T-helper 1 cell treated with Interleukin-12 subunit alpha and Interleukin-12 subunit beta and Interleukin-4 antibody, amounts not matched to agents 30 μg/mL and 1 μg/mL, for 36 hours (primary cell): ENCODE results near the gene TMEM11.
"Not testable (repeated sequence)": the region's sequence is repeated elsewhere in the genome, so short reads cannot be mapped to it uniquely, and the experiment has no call there.

ENCODE experiments used
- H3K27ac Mint-ChIP-seq: one replicate; pipeline ENCODE4 v1.8.0; 2021; ENCODE audit warnings: mild to moderate bottlenecking, mixed read lengths
- H3K27me3 Mint-ChIP-seq: one replicate; pipeline ENCODE4 v1.8.0; 2021; ENCODE audit warnings: low read depth, mixed read lengths
- H3K36me3 Mint-ChIP-seq: one replicate; pipeline ENCODE4 v1.8.0; 2021; ENCODE audit warnings: low read depth, mixed read lengths
- H3K4me1 Mint-ChIP-seq: one replicate; pipeline ENCODE4 v1.8.0; 2021; ENCODE audit warnings: low read depth, mixed read lengths
- H3K4me3 Mint-ChIP-seq: one replicate; pipeline ENCODE4 v1.8.0; 2021; ENCODE audit warnings: mild to moderate bottlenecking, moderate library complexity, mixed read lengths
- H3K9me3 Mint-ChIP-seq: one replicate; pipeline ENCODE4 v1.8.0; 2021; ENCODE audit warnings: mixed read lengths

Gene TMEM11

DNA sequence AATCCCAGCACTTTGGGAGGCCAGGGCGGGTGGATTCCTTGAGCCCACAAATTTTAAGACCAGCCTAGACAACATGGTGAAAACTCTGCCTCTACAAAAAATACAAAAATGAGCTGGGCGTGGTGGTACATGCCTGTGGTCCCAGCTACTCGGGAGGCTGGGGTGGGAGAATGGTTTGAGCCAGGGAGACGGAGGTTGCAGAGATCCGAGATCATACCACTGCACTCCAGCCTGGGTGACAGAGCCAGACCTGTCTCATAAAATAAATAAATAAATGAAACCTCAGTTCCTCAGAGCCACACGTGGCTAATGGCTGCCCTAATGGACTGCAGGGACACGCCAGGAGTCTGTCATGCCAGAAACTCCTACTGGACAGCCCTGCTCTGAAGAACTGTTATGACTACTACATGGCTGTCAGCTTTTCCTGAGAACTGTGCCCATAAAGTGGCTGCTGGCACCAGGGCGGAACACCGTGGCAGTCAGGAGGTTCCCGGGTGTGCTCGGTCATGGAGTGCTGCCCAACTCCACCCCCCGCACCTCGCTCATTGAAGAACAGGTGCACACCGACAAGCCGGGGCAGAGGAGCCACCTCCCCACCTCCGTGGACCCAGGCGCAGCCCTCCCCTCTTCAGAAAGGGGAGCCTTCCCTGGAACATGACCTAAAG, 4.3 kb downstream of the TMEM11 start:
- peaks cover 17% of the 10 kb centered on the region for H3K4me1 Mint-ChIP-seq

DNA sequence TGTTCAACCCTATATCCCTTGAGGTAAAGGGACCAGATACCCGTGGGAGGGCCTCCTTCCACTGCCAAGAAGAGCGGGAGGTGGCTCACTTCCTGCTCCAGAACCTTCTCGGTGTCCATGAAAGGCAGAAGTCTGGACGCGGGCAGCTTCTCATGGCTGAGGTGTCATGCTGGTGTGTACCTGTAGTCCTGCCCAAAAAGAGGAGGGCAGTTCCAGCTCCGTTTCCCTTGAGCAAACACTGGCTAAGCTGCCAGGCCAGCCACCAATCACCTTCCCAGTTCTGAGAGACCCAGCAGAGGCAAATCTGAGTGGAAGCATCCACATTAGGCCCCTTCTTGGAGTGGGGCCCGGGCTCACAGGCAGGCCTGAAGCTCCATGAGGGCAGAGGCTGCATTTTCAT, 5.6 kb downstream of the TMEM11 start:
- no peaks in the 10 kb centered on the region for H3K27me3 Mint-ChIP-seq
- H3K36me3 Mint-ChIP-seq, result peaks cover 5% of the 10 kb centered on the region
- H3K4me3 Mint-ChIP-seq, result no peak overlapping the region
- no peaks in the 10 kb centered on the region for H3K9me3 Mint-ChIP-seq
- peaks cover 17% of the 10 kb centered on the region for H3K4me1 Mint-ChIP-seq
- H3K27ac Mint-ChIP-seq, result no peak overlapping the region

More for the DNA sequence above, 4.3 kb downstream of the TMEM11 start:
- no peaks in the 10 kb centered on the region for H3K27me3 Mint-ChIP-seq
- H3K27ac Mint-ChIP-seq, result no peak overlapping the region
- no peaks in the 10 kb centered on the region for H3K9me3 Mint-ChIP-seq
- H3K4me3 Mint-ChIP-seq, result no peak overlapping the region
- H3K36me3 Mint-ChIP-seq, result peaks cover 7% of the 10 kb centered on the region

DNA sequence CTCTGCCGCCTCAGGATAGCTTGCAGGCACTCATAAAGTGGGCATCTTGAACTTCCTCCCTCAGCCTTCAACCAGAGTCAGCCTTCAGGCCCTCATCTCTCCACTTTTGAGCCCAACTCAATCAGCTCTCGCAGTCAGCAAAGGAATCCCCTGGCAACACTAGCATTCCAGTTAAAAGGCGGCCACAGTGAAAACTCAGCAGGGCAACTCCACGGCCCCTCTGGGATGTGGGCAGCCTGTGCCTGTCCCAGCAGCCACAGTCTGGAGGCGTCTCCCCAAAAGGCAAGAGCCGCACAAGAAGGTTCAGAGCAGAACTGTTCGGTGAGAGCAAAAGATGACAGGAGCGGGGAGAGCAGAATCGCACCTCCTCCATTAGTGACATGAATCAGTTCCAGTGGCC, 9.0 kb downstream of the TMEM11 start:
- H3K4me3 Mint-ChIP-seq, result no peak overlapping the region
- peaks cover 3% of the 10 kb centered on the region for H3K36me3 Mint-ChIP-seq
- no peaks in the 10 kb centered on the region for H3K9me3 Mint-ChIP-seq
- no peaks in the 10 kb centered on the region for H3K27me3 Mint-ChIP-seq
- no peak overlapping the region for H3K27ac Mint-ChIP-seq
- no peaks in the 10 kb centered on the region for H3K4me1 Mint-ChIP-seq

DNA sequence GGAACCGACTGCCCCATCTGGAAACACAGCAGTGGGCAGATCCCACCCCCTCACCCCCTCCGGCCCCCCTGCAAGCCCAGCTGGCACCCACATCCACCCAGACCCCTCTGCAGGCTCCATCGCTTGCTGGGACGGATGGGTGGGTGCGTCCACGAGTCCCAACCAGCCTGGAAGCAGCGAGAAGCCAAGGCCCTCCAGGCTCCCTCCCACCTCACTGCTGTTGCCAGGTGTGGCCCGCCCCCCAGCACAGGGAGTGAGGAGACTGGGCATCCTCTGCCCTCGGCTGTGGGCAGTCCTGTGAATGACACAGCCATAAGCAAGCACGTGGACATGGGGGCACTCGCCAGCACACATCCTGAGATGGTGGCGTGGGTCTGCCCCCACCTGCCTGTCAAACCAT, 11.4 kb downstream of the TMEM11 start:
- H3K27me3 Mint-ChIP-seq, result no peaks in the 10 kb centered on the region
- H3K27ac Mint-ChIP-seq, result no peak overlapping the region
- peaks cover 13% of the 10 kb centered on the region for H3K36me3 Mint-ChIP-seq
- no peaks in the 10 kb centered on the region for H3K9me3 Mint-ChIP-seq
- H3K4me3 Mint-ChIP-seq, result no peak overlapping the region
- H3K4me1 Mint-ChIP-seq, result no peaks in the 10 kb centered on the region

DNA sequence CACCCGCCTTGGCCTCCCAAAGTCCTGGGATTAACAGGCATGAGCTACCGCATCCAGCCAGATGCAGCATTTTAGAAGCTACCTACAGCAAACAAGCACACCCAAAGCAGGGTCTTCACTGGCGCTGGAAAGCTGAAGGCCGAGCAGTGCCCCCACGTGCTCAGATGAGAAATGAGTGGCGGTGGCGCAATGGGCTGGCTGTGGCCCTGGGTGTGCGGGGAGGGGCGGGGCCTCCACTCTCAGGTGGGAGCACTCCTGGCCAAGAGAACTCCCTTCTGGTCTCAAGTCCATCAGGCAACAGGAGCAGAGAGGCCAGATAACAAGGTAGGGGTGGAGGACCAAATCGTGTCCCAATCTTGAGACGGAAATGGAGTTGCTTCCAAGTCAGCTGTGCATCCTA, 12.1 kb downstream of the TMEM11 start:
- Mint-ChIP-seq H3K36me3 (peaks cover 19% of the 10 kb centered on the region), H3K9me3 (no peaks in the 10 kb centered on the region), H3K4me1 (no peaks in the 10 kb centered on the region), H3K4me3 (no peak overlapping the region), H3K27me3 (no peaks in the 10 kb centered on the region), H3K27ac (no peak overlapping the region)

DNA sequence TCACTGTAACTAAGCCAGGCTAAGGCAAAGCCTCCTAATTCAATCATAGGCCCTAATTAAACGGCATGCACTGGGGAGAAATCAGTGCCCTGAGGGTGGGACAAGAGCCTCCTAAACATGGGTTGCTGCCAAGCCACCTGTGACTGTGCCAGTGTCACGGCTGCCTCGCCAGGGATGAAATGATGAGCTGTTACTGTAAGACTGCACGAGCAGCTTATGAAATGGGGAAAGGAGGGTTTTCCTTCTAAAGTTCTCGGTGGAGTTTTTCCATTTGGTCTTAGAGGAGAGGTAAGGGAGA, 12.7 kb downstream of the TMEM11 start:
- no peaks in the 10 kb centered on the region for H3K4me1 Mint-ChIP-seq

DNA sequence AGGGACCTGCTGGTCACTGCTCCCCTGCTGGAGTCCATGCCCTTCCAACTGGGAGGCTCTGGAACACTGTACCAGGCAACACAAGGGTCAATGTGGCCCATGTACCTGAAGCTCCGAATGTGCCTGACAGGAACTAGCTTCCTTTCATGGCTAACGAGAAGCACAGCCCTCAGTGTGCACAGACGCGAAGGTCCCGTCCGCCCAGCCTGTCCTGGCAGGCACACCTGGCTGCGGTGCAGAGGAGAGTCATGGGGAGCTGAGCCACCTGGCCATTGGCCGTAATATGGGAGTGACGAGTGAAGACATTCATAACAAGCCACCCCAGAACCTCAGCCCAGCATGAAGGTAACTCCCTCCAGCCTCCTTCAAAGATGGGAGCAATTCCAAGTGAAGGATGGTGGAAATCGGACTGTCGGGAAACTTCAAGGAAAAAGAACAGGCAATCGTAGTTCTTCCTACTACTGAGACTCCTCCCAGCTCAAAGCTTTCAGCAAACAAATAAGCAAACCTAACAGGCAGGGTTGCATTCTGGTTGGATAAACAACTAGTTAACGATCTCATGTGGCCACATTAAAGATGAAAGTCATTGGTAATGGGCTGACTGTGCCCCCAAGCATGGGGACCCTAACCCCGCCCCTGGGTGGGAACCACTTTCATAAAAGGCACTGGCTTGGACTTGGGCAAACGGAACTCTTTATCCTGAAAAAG, 13.2 kb downstream of the TMEM11 start:
- Mint-ChIP-seq H3K36me3 (peaks cover 23% of the 10 kb centered on the region), H3K4me1 (no peaks in the 10 kb centered on the region), H3K4me3 (no peak overlapping the region), H3K9me3 (no peaks in the 10 kb centered on the region), H3K27me3 (no peaks in the 10 kb centered on the region), H3K27ac (no peak overlapping the region)

More for the DNA sequence above, 12.7 kb downstream of the TMEM11 start:
- H3K27ac Mint-ChIP-seq, result no peak overlapping the region
- no peaks in the 10 kb centered on the region for H3K27me3 Mint-ChIP-seq
- H3K4me3 Mint-ChIP-seq, result no peak overlapping the region
- H3K9me3 Mint-ChIP-seq, result no peaks in the 10 kb centered on the region
- peaks cover 23% of the 10 kb centered on the region for H3K36me3 Mint-ChIP-seq

DNA sequence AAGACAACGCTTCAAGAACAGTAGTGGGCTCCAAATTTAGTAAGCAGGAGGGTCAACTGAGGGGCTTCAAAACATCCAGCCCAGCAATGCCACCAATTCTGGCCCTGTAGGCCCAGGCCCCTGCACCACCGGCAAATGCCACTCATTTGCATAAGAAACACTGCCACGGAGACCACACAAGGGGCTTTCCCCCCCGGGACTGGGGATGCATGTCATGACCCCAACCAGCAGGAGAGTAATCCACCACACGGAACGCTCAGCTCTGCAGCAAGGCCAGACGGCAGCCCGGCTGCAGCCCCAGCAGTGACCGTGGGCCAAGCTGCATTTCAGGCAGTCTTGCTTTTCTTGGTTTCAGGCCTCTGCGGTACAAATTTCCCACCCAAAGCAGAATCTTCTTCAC, 14.1 kb downstream of the TMEM11 start:
- Mint-ChIP-seq H3K36me3 (peaks cover 23% of the 10 kb centered on the region), H3K4me1 (no peaks in the 10 kb centered on the region), H3K27me3 (no peaks in the 10 kb centered on the region), H3K4me3 (no peak overlapping the region), H3K27ac (no peak overlapping the region), H3K9me3 (no peaks in the 10 kb centered on the region)

DNA sequence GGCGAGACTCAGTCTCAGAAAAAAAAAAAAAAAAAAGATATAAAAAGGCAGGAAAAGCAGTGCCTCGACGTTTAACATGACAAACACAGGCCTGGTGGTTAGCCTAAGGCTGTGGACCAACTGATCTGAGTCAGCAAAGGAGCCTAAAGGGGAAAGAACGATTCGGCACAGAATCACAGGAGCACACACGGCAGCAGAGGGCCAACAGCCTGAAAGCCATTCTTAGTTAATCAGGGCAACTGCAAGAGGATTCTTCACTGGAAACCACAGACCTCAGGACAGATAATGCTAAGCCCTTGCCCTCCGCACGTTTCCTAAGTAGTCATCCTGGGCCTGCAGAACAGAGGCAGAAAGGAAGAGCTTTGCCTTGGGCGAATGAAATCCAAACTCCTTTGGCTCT, 14.7 kb downstream of the TMEM11 start:
- Mint-ChIP-seq H3K4me1 (peaks cover under 1% of the 10 kb centered on the region), H3K27me3 (no peaks in the 10 kb centered on the region), H3K36me3 (peaks cover 23% of the 10 kb centered on the region), H3K27ac (no peak overlapping the region), H3K4me3 (no peak overlapping the region), H3K9me3 (no peaks in the 10 kb centered on the region)

DNA sequence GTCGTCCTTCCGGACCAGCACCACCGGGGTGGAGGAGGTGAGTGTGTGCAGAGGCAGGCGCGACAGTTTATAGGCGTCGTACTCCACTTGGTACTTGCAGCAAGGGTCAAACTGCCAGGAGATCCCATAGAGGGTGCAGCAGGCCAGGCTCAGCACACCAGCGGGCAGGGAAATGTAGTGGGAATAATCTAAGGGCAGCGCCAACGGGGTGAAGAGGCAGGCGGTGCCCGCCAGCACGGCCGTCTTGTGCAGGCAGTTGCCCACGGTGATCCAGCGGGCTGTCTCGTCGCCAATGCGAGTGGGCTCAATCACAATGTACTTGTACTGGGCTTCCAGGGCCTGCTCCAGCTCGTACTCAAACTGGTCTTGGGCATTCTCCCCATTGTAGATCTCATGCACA, 15.6 kb downstream of the TMEM11 start:
- H3K9me3 Mint-ChIP-seq, result no peaks in the 10 kb centered on the region
- H3K27ac Mint-ChIP-seq, result no peak overlapping the region

DNA sequence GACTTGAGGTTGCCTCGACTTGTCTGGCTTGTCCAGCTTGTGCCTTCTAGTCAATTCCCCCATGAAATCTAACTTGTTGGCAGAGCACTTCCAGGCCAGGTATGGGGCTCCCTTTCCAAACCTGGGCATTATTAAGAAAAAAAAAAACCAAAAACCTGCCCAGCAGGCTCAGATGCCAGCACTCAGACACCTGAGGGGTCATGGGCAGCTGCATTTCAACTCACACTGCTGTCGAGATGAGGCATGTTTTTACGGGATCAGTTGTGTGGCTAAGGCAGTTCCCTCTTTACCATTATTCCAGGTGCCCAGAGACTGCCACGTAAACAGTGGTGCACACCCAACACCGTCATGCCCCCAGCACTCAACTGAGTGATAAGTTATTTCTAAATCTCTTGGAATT, 17.8 kb downstream of the TMEM11 start:
- peaks cover 3% of the 10 kb centered on the region for H3K4me1 Mint-ChIP-seq
- H3K27ac Mint-ChIP-seq, result no peak overlapping the region
- H3K4me3 Mint-ChIP-seq, result no peak overlapping the region
- H3K36me3 Mint-ChIP-seq, result peaks cover 23% of the 10 kb centered on the region
- H3K27me3 Mint-ChIP-seq, result no peaks in the 10 kb centered on the region
- H3K9me3 Mint-ChIP-seq, result no peaks in the 10 kb centered on the region

More for the DNA sequence above, 15.6 kb downstream of the TMEM11 start:
- H3K27me3 Mint-ChIP-seq, result no peaks in the 10 kb centered on the region
- H3K36me3 Mint-ChIP-seq, result peaks cover 23% of the 10 kb centered on the region
- peaks cover 3% of the 10 kb centered on the region for H3K4me1 Mint-ChIP-seq
- no peak overlapping the region for H3K4me3 Mint-ChIP-seq

DNA sequence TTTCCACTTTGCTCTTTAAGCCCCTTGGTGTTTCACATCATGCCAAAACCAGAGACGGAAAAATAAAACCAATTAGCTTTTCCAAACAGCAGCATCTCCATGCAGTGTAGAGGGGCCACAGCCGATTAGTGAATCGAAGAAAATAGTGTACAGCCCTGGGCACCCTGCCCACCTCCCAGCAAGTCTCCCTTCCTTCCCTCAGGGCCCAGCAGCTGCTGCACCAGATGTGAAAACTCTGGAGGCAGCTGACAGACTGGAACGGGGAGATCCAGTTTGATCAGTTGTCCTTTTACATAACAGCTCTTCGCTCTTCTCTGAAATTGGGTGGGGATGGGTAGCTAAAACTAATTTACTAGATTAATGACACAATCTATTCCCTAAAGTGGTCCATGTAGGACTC, 19.3 kb downstream of the TMEM11 start:
- no peak overlapping the region for H3K4me3 Mint-ChIP-seq
- no peaks in the 10 kb centered on the region for H3K9me3 Mint-ChIP-seq
- H3K4me1 Mint-ChIP-seq, result peaks cover 3% of the 10 kb centered on the region
- peaks cover 24% of the 10 kb centered on the region for H3K36me3 Mint-ChIP-seq
- no peak overlapping the region for H3K27ac Mint-ChIP-seq
- H3K27me3 Mint-ChIP-seq, result no peaks in the 10 kb centered on the region

DNA sequence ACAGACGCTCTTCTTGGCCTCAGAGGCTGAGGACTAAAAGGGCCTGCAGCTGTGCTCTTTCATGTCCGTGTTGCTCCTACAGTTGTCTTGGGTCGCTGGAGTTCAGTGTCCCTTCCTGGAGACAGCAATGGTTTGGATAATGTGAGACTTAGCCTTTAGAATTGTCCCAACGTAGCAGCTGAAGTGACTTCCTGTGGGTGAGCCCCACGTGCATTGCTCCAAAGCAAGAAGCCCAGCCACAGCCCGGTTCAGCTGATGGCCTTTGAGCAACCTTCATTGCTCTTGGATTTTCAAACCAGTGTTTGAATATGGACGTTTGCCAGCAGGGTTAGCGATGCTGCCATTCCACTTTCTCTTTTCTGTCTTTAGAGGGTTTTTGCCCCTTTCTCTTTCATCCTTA, 19.7 kb downstream of the TMEM11 start:
- H3K4me3 Mint-ChIP-seq, result no peak overlapping the region
- peaks cover 3% of the 10 kb centered on the region for H3K4me1 Mint-ChIP-seq
- H3K9me3 Mint-ChIP-seq, result no peaks in the 10 kb centered on the region
- H3K27me3 Mint-ChIP-seq, result no peaks in the 10 kb centered on the region
- no peak overlapping the region for H3K27ac Mint-ChIP-seq
- H3K36me3 Mint-ChIP-seq, result peaks cover 24% of the 10 kb centered on the region

DNA sequence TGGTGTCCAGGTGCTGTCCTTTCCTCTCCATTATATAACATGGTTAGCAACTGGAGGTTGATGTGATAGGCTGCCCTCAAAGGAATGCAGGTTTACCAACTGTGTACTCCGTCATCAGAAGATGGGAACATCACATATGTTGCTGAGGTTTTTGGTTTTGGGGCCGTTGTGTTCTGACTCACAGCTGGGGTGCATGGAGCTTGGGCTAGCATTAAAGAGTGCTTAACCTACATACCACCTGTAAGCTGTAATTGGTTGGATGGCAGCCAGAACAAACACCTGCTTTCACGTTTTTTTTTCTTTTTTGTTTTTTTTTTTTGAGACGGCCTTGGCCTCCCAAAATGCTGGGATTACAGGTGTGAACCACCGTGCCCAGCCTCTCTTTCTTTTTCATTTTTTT, 20.9 kb downstream of the TMEM11 start:
- no peak overlapping the region for H3K4me3 Mint-ChIP-seq
- peaks cover 17% of the 10 kb centered on the region for H3K36me3 Mint-ChIP-seq
- H3K27ac Mint-ChIP-seq, result no peak overlapping the region
- peaks cover 3% of the 10 kb centered on the region for H3K4me1 Mint-ChIP-seq
- H3K9me3 Mint-ChIP-seq, result no peaks in the 10 kb centered on the region
- no peaks in the 10 kb centered on the region for H3K27me3 Mint-ChIP-seq

DNA sequence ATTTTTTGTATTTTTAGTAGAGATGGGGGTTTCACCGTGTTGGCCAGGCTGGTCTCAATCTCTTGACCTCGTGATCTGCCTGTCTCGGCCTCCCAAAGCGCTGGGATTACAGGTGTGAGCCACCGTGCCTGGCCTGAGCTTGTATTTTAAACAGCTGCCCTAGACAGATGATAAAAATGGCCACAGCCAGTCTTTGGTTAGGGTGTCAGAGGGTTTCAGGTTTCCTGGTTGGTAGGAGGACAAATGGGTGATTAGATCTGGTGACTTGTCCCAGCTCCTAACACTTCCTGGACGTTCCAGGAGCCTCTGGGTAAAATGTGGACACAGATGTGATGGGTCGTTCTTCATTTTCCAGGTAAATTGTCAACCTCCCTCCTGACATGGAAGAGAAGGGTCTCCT, 21.5 kb downstream of the TMEM11 start:
- H3K4me3 Mint-ChIP-seq, H3K27ac Mint-ChIP-seq, H3K4me1 Mint-ChIP-seq, H3K27me3 Mint-ChIP-seq, H3K9me3 Mint-ChIP-seq: not testable (repeated sequence)
- peaks cover 11% of the 10 kb centered on the region for H3K36me3 Mint-ChIP-seq
